HEK293 (cell line): ENCODE measurements around the gene ARHGEF37.

Experiments
- SALL2 ChIP-seq: fragments of 450-650 bp; formaldehyde crosslinking; IDR thresholded peaks from 2 replicates; pipeline ENCODE4 v1.5.0; 2017; ENCODE audit warnings: missing biosample characterization, mild to moderate bottlenecking, missing genetic modification characterization, borderline replicate concordance
- YY1 ChIP-seq: fragments of 450-650 bp; formaldehyde crosslinking; IDR thresholded peaks from 2 replicates; pipeline ENCODE4 v1.5.1; 2018; ENCODE audit warnings: missing biosample characterization, missing genetic modification characterization
- ZBTB20 ChIP-seq: fragments of 450-650 bp; formaldehyde crosslinking; IDR thresholded peaks from 2 replicates; pipeline ENCODE4 v1.5.1; 2016; ENCODE audit warnings: missing biosample characterization, missing genetic modification characterization
- ZNF292 ChIP-seq: fragments of 450-650 bp; formaldehyde crosslinking; IDR thresholded peaks from 2 replicates; pipeline ENCODE4 v1.5.1; 2016; ENCODE audit warnings: low read depth, missing biosample characterization, missing genetic modification characterization, borderline replicate concordance
- ZNF530 ChIP-seq: fragments of 450-650 bp; formaldehyde crosslinking; IDR thresholded peaks from 2 replicates; pipeline ENCODE4 v1.5.1; 2016; ENCODE audit warnings: low read depth, missing biosample characterization, missing genetic modification characterization
- ZNF776 ChIP-seq: fragments of 450-650 bp; formaldehyde crosslinking; IDR thresholded peaks from 2 replicates; pipeline ENCODE4 v1.5.0; 2017; ENCODE audit warnings: missing biosample characterization, missing genetic modification characterization, borderline replicate concordance
- ZNF830 ChIP-seq: fragments of 450-650 bp; IDR thresholded peaks from 2 replicates; pipeline ENCODE4 v1.5.0; 2018; ENCODE audit warnings: missing biosample characterization, missing genetic modification characterization, low read depth, mild to moderate bottlenecking, moderate library complexity
- TF ChIP-seq, protein P1 (sequence below): fragments of 450-650 bp; formaldehyde crosslinking; IDR thresholded peaks from 2 replicates; pipeline ENCODE4 v1.5.1; 2016; ENCODE audit warnings: missing biosample characterization, missing genetic modification characterization
- TF ChIP-seq, protein P2 (sequence below): fragments of 450-650 bp; formaldehyde crosslinking; IDR thresholded peaks from 2 replicates; pipeline ENCODE4 v1.5.1; 2016; ENCODE audit warnings: missing biosample characterization, missing genetic modification characterization
- TF ChIP-seq, protein P3 (sequence below): fragments of 450-650 bp; formaldehyde crosslinking; conservative IDR thresholded peaks from 2 replicates; pipeline ENCODE4 v1.5.1; 2016; ENCODE audit warnings: low read depth, missing biosample characterization, missing genetic modification characterization
- TF ChIP-seq, protein P4 (sequence below): fragments of 450-650 bp; formaldehyde crosslinking; IDR thresholded peaks from 2 replicates; pipeline ENCODE4 v1.5.1; 2016; ENCODE audit warnings: missing biosample characterization, missing genetic modification characterization

DNA sequence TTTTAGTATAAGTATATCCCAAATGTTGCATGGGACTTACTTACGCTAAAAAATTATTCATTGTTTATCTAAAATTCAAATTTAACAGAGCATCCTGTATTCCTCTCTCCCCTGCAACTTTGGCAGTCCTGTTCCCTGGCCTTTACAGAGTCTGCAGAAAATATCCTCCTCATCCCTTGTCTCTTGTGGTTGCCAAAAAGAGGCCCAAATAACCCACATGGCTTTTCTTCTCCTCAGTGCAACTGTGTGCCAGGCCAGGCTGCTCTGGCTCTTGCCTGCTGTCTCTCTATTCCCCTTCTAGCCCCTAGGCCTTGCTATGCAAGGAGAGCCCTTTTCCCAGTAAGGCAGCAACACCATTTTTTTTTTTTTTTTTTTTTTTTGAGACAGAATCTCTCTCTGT is 23.0 kb downstream of the ARHGEF37 start:
- TF ChIP-seq ZBTB20 (tag by site-specific recombination) (no peak), SALL2 (tag by site-specific recombination) (no peak), YY1 (tag by site-specific recombination) (no peak), ZNF292 (no peak), ZNF530 (tag by site-specific recombination) (no peak), ZNF830 (tag by site-specific recombination) (no peak), ZNF776 (no peak)
- TF ChIP-seq, protein P1, sequence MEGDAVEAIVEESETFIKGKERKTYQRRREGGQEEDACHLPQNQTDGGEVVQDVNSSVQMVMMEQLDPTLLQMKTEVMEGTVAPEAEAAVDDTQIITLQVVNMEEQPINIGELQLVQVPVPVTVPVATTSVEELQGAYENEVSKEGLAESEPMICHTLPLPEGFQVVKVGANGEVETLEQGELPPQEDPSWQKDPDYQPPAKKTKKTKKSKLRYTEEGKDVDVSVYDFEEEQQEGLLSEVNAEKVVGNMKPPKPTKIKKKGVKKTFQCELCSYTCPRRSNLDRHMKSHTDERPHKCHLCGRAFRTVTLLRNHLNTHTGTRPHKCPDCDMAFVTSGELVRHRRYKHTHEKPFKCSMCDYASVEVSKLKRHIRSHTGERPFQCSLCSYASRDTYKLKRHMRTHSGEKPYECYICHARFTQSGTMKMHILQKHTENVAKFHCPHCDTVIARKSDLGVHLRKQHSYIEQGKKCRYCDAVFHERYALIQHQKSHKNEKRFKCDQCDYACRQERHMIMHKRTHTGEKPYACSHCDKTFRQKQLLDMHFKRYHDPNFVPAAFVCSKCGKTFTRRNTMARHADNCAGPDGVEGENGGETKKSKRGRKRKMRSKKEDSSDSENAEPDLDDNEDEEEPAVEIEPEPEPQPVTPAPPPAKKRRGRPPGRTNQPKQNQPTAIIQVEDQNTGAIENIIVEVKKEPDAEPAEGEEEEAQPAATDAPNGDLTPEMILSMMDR (tag by site-specific recombination) = no peak
- TF ChIP-seq, protein P2, sequence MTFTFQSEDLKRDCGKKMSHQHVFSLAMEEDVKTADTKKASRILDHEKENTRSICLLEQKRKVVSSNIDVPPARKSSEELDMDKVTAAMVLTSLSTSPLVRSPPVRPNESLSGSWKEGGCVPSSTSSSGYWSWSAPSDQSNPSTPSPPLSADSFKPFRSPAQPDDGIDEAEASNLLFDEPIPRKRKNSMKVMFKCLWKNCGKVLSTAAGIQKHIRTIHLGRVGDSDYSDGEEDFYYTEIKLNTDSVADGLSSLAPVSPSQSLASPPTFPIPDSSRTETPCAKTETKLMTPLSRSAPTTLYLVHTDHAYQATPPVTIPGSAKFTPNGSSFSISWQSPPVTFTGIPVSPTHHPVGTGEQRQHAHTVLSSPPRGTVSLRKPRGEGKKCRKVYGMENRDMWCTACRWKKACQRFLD = no peak
- TF ChIP-seq, protein P3, sequence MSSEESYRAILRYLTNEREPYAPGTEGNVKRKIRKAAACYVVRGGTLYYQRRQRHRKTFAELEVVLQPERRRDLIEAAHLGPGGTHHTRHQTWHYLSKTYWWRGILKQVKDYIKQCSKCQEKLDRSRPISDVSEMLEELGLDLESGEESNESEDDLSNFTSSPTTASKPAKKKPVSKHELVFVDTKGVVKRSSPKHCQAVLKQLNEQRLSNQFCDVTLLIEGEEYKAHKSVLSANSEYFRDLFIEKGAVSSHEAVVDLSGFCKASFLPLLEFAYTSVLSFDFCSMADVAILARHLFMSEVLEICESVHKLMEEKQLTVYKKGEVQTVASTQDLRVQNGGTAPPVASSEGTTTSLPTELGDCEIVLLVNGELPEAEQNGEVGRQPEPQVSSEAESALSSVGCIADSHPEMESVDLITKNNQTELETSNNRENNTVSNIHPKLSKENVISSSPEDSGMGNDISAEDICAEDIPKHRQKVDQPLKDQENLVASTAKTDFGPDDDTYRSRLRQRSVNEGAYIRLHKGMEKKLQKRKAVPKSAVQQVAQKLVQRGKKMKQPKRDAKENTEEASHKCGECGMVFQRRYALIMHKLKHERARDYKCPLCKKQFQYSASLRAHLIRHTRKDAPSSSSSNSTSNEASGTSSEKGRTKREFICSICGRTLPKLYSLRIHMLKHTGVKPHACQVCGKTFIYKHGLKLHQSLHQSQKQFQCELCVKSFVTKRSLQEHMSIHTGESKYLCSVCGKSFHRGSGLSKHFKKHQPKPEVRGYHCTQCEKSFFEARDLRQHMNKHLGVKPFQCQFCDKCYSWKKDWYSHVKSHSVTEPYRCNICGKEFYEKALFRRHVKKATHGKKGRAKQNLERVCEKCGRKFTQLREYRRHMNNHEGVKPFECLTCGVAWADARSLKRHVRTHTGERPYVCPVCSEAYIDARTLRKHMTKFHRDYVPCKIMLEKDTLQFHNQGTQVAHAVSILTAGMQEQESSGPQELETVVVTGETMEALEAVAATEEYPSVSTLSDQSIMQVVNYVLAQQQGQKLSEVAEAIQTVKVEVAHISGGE (tag by site-specific recombination) = no peak
- TF ChIP-seq, protein P4, sequence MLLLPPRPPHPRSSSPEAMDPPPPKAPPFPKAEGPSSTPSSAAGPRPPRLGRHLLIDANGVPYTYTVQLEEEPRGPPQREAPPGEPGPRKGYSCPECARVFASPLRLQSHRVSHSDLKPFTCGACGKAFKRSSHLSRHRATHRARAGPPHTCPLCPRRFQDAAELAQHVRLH (tag by site-specific recombination) = no peak
